HepG2 (cell line): Measurements from ENCODE around the gene BAHCC1. TPM values are rescaled to one million over a fixed set of nuclear protein-coding genes. Genes with fewer than 3 reads are reported as not detected.

Experiments used
- ATAC-seq: fragments of 200-7000 bp; cut with Tn5 transposase; 3 replicates; pipeline ENCODE4 v1.9.1; 2020; ENCODE audit warnings: mild to moderate bottlenecking, moderate library complexity
- BruUV-seq: library from RNA; stranded (reverse); fragments of 400-500 nt; replicated peaks from 2 replicates; lab custom pipeline; 2021; lab: Mats Ljungman, UMichigan
- CTCF ChIA-PET: fragments of 300-600 bp; formaldehyde crosslinking; extraction: SDS; loops from one replicate; lab custom pipeline; 2021; ENCODE audit warnings: low total read pairs, inconsistent platforms, low intra/inter-chr PET ratio; lab: Yijun Ruan, JAX
- POLR2A ChIA-PET: fragments of 350-600 bp; sonication (Branson Sonifier 250); formaldehyde crosslinking; loops from one replicate; lab custom pipeline; 2020; ENCODE audit warnings: antibody characterized with exemption, inconsistent platforms; lab: Yijun Ruan, JAX
- DNase-seq: peaks from one replicate; pipeline ENCODE4 v3.0.0-alpha.2; 2015; ENCODE audit warnings: low spot score
- FAIRE-seq: peaks from 3 replicates; lab custom pipeline; 2011; peaks lifted over from hg19 to GRCh38; lab: Jason Lieb, UNC
- H2AFZ ChIP-seq: one replicate; pipeline ENCODE4 v1.6.1; 2011; ENCODE audit warnings: low read length, inconsistent platforms
- H3K27ac ChIP-seq: fragments of 300-600 bp; 3 replicates; pipeline ENCODE4 v1.8.0; 2011; ENCODE audit warnings: mixed run types, mild to moderate bottlenecking, mixed read lengths, low read length, inconsistent platforms; ENCODE audit not compliant: insufficient read depth; ENCODE audit errors: extremely low read length
- H3K27me3 ChIP-seq, 2 experiments: fragments of 200-600 bp in 1 of 2; 2 replicates in 1 of 2; 3 replicates in 1 of 2; pipeline versions ENCODE4 v1.6.0 to v1.8.0; 2011; ENCODE audit warnings: low read length in 2 of 2, mild to moderate bottlenecking in 2 of 2, moderate library complexity in 2 of 2, inconsistent platforms in 1 of 2; ENCODE audit not compliant: insufficient read depth in 2 of 2, control insufficient read depth in 1 of 2
- H3K36me3 ChIP-seq, 2 experiments: fragments of 200-600 bp in 1 of 2; replicated peaks in 1 of 2; 2 replicates in 1 of 2; 3 replicates in 1 of 2; pipeline versions ENCODE4 v1.5.1 to v1.8.0; 2011; ENCODE audit warnings: low read length in 2 of 2, inconsistent platforms in 1 of 2; ENCODE audit not compliant: insufficient read depth in 2 of 2, control insufficient read depth in 1 of 2
- H3K4me1 ChIP-seq: 2 replicates; pipeline ENCODE4 v1.5.1; 2012; ENCODE audit warnings: low read length, inconsistent platforms; ENCODE audit not compliant: insufficient read depth
- H3K4me2 ChIP-seq: 2 replicates; pipeline ENCODE4 v1.6.0; 2011; ENCODE audit warnings: low read depth, low read length, inconsistent platforms
- H3K4me3 ChIP-seq, 3 experiments: fragments of 200-600 bp in 1 of 3; sonication (generic), shearing (Covaris generic) in 1 of 3; replicated peaks in 1 of 3; 2 replicates each; pipeline ENCODE4 v1.5.1; 2011 to 2016; ENCODE audit warnings: low read length in 3 of 3, inconsistent platforms in 2 of 3, low read depth in 2 of 3, mild to moderate bottlenecking in 2 of 3, control low read depth in 1 of 3, mixed read lengths in 1 of 3; ENCODE audit not compliant: insufficient read depth in 1 of 3
- H3K79me2 ChIP-seq: one replicate; pipeline ENCODE4 v1.6.1; 2011; ENCODE audit warnings: low read length, inconsistent platforms; ENCODE audit not compliant: insufficient read depth
- H3K9ac ChIP-seq: 2 replicates; pipeline ENCODE4 v1.6.0; 2011; ENCODE audit warnings: mild to moderate bottlenecking, low read depth, low read length, inconsistent platforms; ENCODE audit not compliant: insufficient read depth
- H3K9me3 ChIP-seq: 2 replicates; pipeline ENCODE4 v1.5.1; 2012; ENCODE audit warnings: mild to moderate bottlenecking, low read length
- H4K20me1 ChIP-seq: 2 replicates; pipeline ENCODE4 v1.6.0; 2011; ENCODE audit warnings: inconsistent platforms, mild to moderate bottlenecking, low read length, moderate library complexity; ENCODE audit not compliant: insufficient read depth
- HHEX ChIP-seq: IDR thresholded peaks from 2 replicates; pipeline ENCODE4 v1.6.1; 2016; ENCODE audit warnings: control low read depth
- NR3C1 ChIP-seq: sonication (generic); formaldehyde crosslinking; IDR thresholded peaks from 2 replicates; pipeline ENCODE4 v1.4.0; 2020; ENCODE audit warnings: missing genetic modification reagents
- RNF2 ChIP-seq: fragments of 450-650 bp; conservative IDR thresholded peaks from 2 replicates; pipeline ENCODE4 v1.6.1; 2016; ENCODE audit warnings: low read depth
- TBP ChIP-seq: sonication (generic); formaldehyde crosslinking; IDR thresholded peaks from 2 replicates; pipeline ENCODE4 v1.5.0; 2020; ENCODE audit warnings: missing genetic modification reagents
- ZBTB3 ChIP-seq: sonication (generic); formaldehyde crosslinking; IDR thresholded peaks from 2 replicates; pipeline ENCODE4 v1.4.0; 2020; ENCODE audit warnings: low read depth, mild to moderate bottlenecking, moderate library complexity, missing genetic modification reagents, borderline replicate concordance
- ZFP62 ChIP-seq: sonication (generic); formaldehyde crosslinking; IDR thresholded peaks from 2 replicates; pipeline ENCODE4 v1.4.0; 2020; ENCODE audit warnings: missing genetic modification reagents
- ZIK1 ChIP-seq: sonication (generic); formaldehyde crosslinking; IDR thresholded peaks from 2 replicates; pipeline ENCODE4 v1.5.0; 2020; ENCODE audit warnings: mild to moderate bottlenecking, low read depth, missing genetic modification reagents, borderline replicate concordance
- ZNF20 ChIP-seq: sonication (generic); formaldehyde crosslinking; IDR thresholded peaks from 2 replicates; pipeline ENCODE4 v1.4.0; 2020; ENCODE audit warnings: mild to moderate bottlenecking, moderate library complexity, missing genetic modification reagents
- ZNF230 ChIP-seq: sonication (generic); formaldehyde crosslinking; IDR thresholded peaks from 2 replicates; pipeline ENCODE4 v1.4.0; 2020; ENCODE audit warnings: mild to moderate bottlenecking, missing genetic modification reagents
- ZNF282 ChIP-seq: fragments of 450-650 bp; IDR thresholded peaks from 2 replicates; pipeline ENCODE4 v1.6.1; 2018; ENCODE audit not compliant: partially characterized antibody
- ZNF501 ChIP-seq: sonication (generic); formaldehyde crosslinking; IDR thresholded peaks from 2 replicates; pipeline ENCODE4 v1.5.1; 2020; ENCODE audit warnings: mild to moderate bottlenecking, moderate library complexity, missing genetic modification reagents
- ZNF674 ChIP-seq: sonication (generic); formaldehyde crosslinking; IDR thresholded peaks from 2 replicates; pipeline ENCODE4 v1.5.0; 2020; ENCODE audit warnings: low read depth, mild to moderate bottlenecking, missing genetic modification reagents
- ZNF772 ChIP-seq: sonication (generic); formaldehyde crosslinking; IDR thresholded peaks from 2 replicates; pipeline ENCODE4 v1.5.0; 2020; ENCODE audit warnings: mild to moderate bottlenecking, missing genetic modification reagents
- ZNF839 ChIP-seq: sonication (generic); formaldehyde crosslinking; IDR thresholded peaks from 2 replicates; pipeline ENCODE4 v1.4.0; 2020; ENCODE audit warnings: missing genetic modification reagents, mild to moderate bottlenecking, borderline replicate concordance
- ZSCAN25 ChIP-seq: sonication (generic); formaldehyde crosslinking; IDR thresholded peaks from 2 replicates; pipeline ENCODE4 v1.8.0; 2022; ENCODE audit warnings: mild to moderate bottlenecking, missing genetic modification reagents
- WGBS: methylation state at CpG from one replicate; pipeline ENCODE4 v1.1.6; 2017; ENCODE audit warnings: low lambda C conversion rate; 5-methylcytosine and 5-hydroxymethylcytosine counted together
- in situ Hi-C: cut with HindIII; loops from 2 replicates; pipeline ENCODE4 v1.10.0; 2017; ENCODE audit warnings: low pct_unique_long_range_greater_than_20kb; ENCODE audit not compliant: extremely low pct_ligation_motif_present
- intact Hi-C: fragments of 100-400 bp; cut with micrococcal nuclease; formaldehyde crosslinking; loops from one replicate; pipeline ENCODE4 v1.10.0; 2022; ENCODE audit not compliant: unreplicated experiment
- polyA plus RNA-seq, 8 experiments: library from polyadenylated mRNA; depleted of rRNA in 3 of 8; stranded (reverse) in 7 of 8; unstranded in 1 of 8; fragments of >200 nt; fragmentation: Illumina TruSeq in 4 of 8; extraction: Trizol in 4 of 8; gene quantifications; 2 replicates each; pipeline versions ENCODE4 v1.2.1 to v1.2.3, GENCODE V29; 2011 to 2016; ENCODE audit warnings: low read depth in 4 of 8, missing spikeins in 1 of 8, mixed read lengths in 1 of 8; ENCODE audit not compliant: insufficient read depth in 1 of 8
- total RNA-seq, 5 experiments: library from RNA; depleted of rRNA; stranded (reverse); fragments of >200 nt; fragmentation: Illumina TruSeq; extraction: Trizol; gene quantifications; 2 replicates each; pipeline ENCODE4 v1.2.3, GENCODE V29; 2016; ENCODE audit warnings: low read depth in 1 of 5
- TF ChIP-seq, protein P1 (sequence below): sonication (generic); formaldehyde crosslinking; conservative IDR thresholded peaks from 2 replicates; pipeline ENCODE4 v1.4.0; 2020; ENCODE audit warnings: missing genetic modification reagents

Gene BAHCC1
- total and polyA plus RNA-seq, 2 of the 13 experiments (the other 11 are each of a cell fraction or from before 2014, with no cell fraction given), result 1.4 to 1.7 TPM

DNA sequence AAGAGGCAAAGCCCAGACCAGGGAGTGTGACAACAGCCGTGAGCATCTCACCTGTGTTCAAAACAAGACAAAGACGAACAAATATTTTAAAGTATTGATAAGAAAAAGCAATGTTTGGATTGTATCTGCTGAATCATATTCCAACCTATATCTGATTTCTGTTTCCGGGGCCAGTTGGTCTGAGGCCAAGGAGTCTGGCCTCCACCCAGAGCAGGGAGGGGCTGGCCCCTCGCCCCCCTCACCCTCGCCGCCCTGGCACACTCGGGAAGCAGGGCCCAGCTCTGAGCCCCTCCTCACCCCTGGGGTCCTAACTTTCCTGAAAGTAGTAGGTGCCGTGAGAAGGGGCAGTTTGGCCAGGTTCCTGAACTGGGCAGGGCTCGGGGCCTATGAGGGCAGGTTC lies 69.3 kb downstream of the BAHCC1 start:
- Histone ChIP-seq H3K79me2 (no peaks in the 10 kb centered on the region), H3K4me2 (no peak overlapping the region), H3K9me3 (no peaks in the 10 kb centered on the region), H3K27ac (no peak overlapping the region), H3K27me3 (peaks cover 3 to 20% of the 10 kb centered on the region in 2 experiments; a peak in 4 of 5 replicates), H2AFZ (no peak overlapping the region), H4K20me1 (no peaks in the 10 kb centered on the region), H3K9ac (no peak overlapping the region), H3K4me1 (peaks cover 46% of the 10 kb centered on the region), H3K36me3 (no peaks in the 10 kb centered on the region; a peak in 1 of 5 replicates), H3K4me3 (no peak overlapping the region)
- ATAC-seq (no peak), FAIRE-seq (no peak), DNase-seq (no peak)
- ChIA-PET POLR2A (no interaction called here), CTCF (no interaction called here)
- in situ Hi-C loops (no loop called here), intact Hi-C loops (no loop called here)
- 45% methylated on average over 9 of the region's 9 CpGs for WGBS
- BruUV-seq, result no TSS peak
- no peak for TF ChIP-seq ZNF20 (CRISPR knock-in tag)
- no peak for TF ChIP-seq ZSCAN25 (CRISPR knock-in tag)
- TF ChIP-seq NR3C1 (CRISPR knock-in tag), result no peak
- no peak for TF ChIP-seq ZNF674 (CRISPR knock-in tag)
- no peak for TF ChIP-seq ZIK1 (CRISPR knock-in tag)
- TF ChIP-seq ZNF772, result no peak
- TF ChIP-seq RNF2, result no peak
- no peak for TF ChIP-seq ZFP62 (CRISPR knock-in tag)
- no peak for TF ChIP-seq HHEX (CRISPR knock-in tag)
- no peak for TF ChIP-seq ZNF282
- TF ChIP-seq, protein P1, sequence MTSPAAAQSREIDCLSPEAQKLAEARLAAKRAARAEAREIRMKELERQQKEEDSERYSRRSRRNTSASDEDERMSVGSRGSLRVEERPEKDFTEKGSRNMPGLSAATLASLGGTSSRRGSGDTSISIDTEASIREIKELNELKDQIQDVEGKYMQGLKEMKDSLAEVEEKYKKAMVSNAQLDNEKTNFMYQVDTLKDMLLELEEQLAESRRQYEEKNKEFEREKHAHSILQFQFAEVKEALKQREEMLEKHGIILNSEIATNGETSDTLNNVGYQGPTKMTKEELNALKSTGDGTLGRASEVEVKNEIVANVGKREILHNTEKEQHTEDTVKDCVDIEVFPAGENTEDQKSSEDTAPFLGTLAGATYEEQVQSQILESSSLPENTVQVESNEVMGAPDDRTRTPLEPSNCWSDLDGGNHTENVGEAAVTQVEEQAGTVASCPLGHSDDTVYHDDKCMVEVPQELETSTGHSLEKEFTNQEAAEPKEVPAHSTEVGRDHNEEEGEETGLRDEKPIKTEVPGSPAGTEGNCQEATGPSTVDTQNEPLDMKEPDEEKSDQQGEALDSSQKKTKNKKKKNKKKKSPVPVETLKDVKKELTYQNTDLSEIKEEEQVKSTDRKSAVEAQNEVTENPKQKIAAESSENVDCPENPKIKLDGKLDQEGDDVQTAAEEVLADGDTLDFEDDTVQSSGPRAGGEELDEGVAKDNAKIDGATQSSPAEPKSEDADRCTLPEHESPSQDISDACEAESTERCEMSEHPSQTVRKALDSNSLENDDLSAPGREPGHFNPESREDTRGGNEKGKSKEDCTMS (CRISPR knock-in tag), result no peak
- TF ChIP-seq ZNF839, result no peak
- TF ChIP-seq ZNF230, result no peak
- TF ChIP-seq ZBTB3 (CRISPR knock-in tag), result no peak
- TF ChIP-seq TBP (CRISPR knock-in tag), result no peak
- TF ChIP-seq ZNF501 (CRISPR knock-in tag), result no peak
